ENCODE results near the gene FGF12. TPM values are rescaled to one million over a fixed set of nuclear protein-coding genes. Genes with fewer than 3 reads are reported as not detected.

FGF12 gene
- total and polyA plus RNA-seq, 11 donors, result 21.8 to 420 (median 265) TPM

DNA sequence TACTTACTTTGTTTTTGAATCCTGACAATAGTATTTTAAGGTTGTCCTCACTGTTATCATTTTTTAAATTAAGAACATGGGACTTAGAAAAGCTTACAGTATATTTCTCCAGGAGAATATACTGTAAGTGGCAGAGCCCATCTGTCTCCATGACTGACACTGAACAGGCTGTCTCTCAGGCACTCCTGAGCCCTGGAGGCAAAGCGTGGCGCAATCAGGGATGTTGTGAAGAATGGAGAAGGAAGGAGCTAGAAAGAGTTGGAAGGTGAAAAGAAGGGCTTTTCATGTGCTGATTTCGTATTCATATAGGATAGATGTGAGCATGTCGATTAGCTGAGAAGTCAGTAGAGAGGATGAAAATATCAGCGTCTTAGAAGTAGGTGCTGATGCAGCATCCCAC, 41.5 kb downstream of the FGF12 start:
- DNase-seq (no peak), ATAC-seq (no peak)
- intact Hi-C loops (cut with DNase I), result no loop called here
- Histone ChIP-seq H3K4me1 (peaks cover 0 to 23% (median under 1%) of the 10 kb centered on the region in 12 donors), H3K36me3 (no peaks in the 10 kb centered on the region), H3K9me3 (peaks cover 0 to 16% (median 6%) of the 10 kb centered on the region in 12 donors), H3K4me3 (no peak overlapping the region), H3K27ac (no peak overlapping the region), H3K27me3 (no peaks in the 10 kb centered on the region)
- TF ChIP-seq POLR2A (IDR thresholded peaks at IDR 0.05), result no peak
- TF ChIP-seq, protein P1, sequence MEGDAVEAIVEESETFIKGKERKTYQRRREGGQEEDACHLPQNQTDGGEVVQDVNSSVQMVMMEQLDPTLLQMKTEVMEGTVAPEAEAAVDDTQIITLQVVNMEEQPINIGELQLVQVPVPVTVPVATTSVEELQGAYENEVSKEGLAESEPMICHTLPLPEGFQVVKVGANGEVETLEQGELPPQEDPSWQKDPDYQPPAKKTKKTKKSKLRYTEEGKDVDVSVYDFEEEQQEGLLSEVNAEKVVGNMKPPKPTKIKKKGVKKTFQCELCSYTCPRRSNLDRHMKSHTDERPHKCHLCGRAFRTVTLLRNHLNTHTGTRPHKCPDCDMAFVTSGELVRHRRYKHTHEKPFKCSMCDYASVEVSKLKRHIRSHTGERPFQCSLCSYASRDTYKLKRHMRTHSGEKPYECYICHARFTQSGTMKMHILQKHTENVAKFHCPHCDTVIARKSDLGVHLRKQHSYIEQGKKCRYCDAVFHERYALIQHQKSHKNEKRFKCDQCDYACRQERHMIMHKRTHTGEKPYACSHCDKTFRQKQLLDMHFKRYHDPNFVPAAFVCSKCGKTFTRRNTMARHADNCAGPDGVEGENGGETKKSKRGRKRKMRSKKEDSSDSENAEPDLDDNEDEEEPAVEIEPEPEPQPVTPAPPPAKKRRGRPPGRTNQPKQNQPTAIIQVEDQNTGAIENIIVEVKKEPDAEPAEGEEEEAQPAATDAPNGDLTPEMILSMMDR (IDR thresholded peaks at IDR 0.05), result no peak
- 75 to 82% (median 78%) methylated on average over 5 of the region's 5 CpGs for whole genome bisulfite sequencing, 4 donors

- Histone ChIP-seq H3K36me3 (no peaks in the 10 kb centered on the region), H3K27ac (peak overlapping the region in 7 of 12 donors; percentile 11 to 57 (median 48)), H3K4me1 (peaks cover 0 to 38% (median 2%) of the 10 kb centered on the region in 12 donors), H3K9me3 (peaks cover 0 to under 1% (median 0%) of the 10 kb centered on the region in 12 donors), H3K4me3 (no peak overlapping the region), H3K27me3 (no peaks in the 10 kb centered on the region)
- DNase-seq, result no peak
- intact Hi-C loops (cut with DNase I), result no loop called here
- no peak for TF ChIP-seq POLR2A (IDR thresholded peaks at IDR 0.05)
- TF ChIP-seq, protein P1 (IDR thresholded peaks at IDR 0.05), result no peak
- no peak for ATAC-seq
- 49 to 56% (median 50%) methylated on average over 6 of the region's 6 CpGs for WGBS, 4 donors
Measured at GRCh38 chr3:192684151-192684550, 43.2 kb downstream of the FGF12 start.

- no peaks in the 10 kb centered on the region for H3K9me3 ChIP-seq
- no peak overlapping the region for H3K4me3 ChIP-seq
- peaks cover 0 to 21% (median 2%) of the 10 kb centered on the region in 12 donors for H3K4me1 ChIP-seq
- no peaks in the 10 kb centered on the region for H3K36me3 ChIP-seq
- no peaks in the 10 kb centered on the region for H3K27me3 ChIP-seq
- WGBS, 4 donors, result 75 to 79% (median 78%) methylated on average over 4 of the region's 4 CpGs
- intact Hi-C loops (cut with DNase I), result loop anchor here in 1 of 10 donors (2.0 kb wide), 1 partner anchor 35 kb away; no protein-coding TSS in a partner anchor
- TF ChIP-seq, protein P1 (IDR thresholded peaks at IDR 0.05), result no peak
- TF ChIP-seq POLR2A (IDR thresholded peaks at IDR 0.05), result no peak
- peak overlapping the region in 1 of 12 donors; percentile 12 for H3K27ac ChIP-seq
- no peak for DNase-seq
- peak in 1 of 4 donors; percentile 14 for ATAC-seq
Measured at GRCh38 chr3:192675958-192676649, 51.2 kb downstream of the FGF12 start.

DNA sequence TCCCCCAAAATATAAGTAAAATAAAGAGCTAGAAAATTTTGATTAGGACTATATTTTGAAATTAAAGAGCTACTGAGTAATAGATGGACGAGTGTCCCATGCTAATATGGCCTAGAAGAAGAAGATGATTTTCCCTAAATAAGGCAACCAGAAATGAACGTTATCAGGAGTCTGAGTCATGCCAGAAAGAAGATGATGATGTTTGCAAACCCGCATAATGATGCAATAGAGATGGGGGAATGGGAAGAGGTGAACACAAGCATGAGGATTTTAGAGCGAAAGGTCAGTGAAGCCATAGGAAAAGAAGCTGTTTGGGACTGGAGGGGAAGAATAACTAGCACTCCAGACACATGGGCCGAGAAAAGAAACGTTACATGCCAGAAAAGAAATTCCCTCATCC, 71.7 kb downstream of the FGF12 start:
- no peaks in the 10 kb centered on the region for H3K36me3 ChIP-seq

More for the DNA sequence above, 71.7 kb downstream of the FGF12 start:
- H3K27me3 ChIP-seq, result no peaks in the 10 kb centered on the region
- H3K4me3 ChIP-seq, result no peak overlapping the region
- H3K4me1 ChIP-seq, result peaks cover 0 to 34% (median 4%) of the 10 kb centered on the region in 12 donors
- ATAC-seq, result no peak
- 53 to 64% (median 56%) methylated on average over 6 of the region's 6 CpGs for WGBS, 4 donors
- DNase-seq, result no peak
- intact Hi-C loops (cut with DNase I), result loop anchor here in 4 of 10 donors (2.0 to 10.0 kb wide), 5 partner anchors 19 to 459 kb away; partner anchors contain the start of gene FGF12 (in 2 of the 4)
- peak overlapping the region in 10 of 12 donors; percentile 17 to 82 (median 64) for H3K27ac ChIP-seq
- no peak for TF ChIP-seq POLR2A (IDR thresholded peaks at IDR 0.05)
- TF ChIP-seq, protein P1 (IDR thresholded peaks at IDR 0.05), result no peak
- no peaks in the 10 kb centered on the region for H3K9me3 ChIP-seq
